ELR (cell line): ENCODE data around the gene FGF18.
"Not testable (repeated sequence)": the region's sequence is repeated elsewhere in the genome, so short reads cannot be mapped to it uniquely, and the experiment has no call there.

Experiments
- DNase-seq: peaks from one replicate; pipeline ENCODE4 v3.0.0-alpha.2; 2015; ENCODE audit warnings: low read depth

Gene FGF18

GRCh38 chr5:171497494-171497893 is 78.0 kb downstream of the FGF18 start:
- not testable (repeated sequence) for DNase-seq

DNA sequence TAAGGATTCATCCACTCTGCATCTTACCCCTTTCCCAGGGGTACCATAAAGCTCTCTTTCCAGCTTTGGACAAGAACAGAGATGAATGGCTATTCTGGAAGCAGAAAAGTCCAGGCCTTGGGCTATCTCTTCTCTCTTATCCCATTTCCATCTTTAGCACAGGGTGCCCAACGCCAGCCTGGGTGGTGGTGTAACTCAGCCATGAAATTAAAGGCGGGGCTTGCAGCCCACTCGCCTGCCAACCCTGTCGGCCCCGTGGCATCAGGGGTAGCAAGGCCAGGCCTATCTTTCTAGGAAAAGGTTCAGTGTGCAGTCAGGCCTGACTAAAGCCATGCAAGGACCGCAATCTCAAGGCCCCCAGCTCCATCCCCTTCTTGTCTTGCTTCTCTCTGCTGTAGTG is 78.7 kb downstream of the FGF18 start:
- no peak for DNase-seq

DNA sequence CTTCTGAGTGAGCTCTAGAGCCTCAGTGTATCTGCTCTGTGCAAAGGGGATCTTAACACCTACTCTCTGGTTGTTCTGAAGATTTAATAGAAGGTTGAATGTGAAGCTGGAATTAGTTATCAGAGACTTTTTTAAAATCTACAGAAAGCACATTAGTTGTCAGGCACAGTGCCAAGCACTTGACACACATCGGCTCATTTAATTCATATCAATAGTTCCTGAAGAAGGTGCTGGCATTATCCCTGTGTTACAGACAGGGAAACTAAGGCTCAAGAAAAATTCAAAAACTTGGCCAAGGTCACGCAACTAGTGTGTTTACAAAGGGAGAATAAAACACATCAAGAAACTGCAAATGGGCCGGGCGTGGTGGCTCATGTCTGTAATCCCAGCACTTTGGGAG is 80.2 kb downstream of the FGF18 start:
- no peak for DNase-seq

- DNase-seq, result no peak
Observed at GRCh38 chr5:171505473-171506043, 86.1 kb downstream of the FGF18 start.

DNA sequence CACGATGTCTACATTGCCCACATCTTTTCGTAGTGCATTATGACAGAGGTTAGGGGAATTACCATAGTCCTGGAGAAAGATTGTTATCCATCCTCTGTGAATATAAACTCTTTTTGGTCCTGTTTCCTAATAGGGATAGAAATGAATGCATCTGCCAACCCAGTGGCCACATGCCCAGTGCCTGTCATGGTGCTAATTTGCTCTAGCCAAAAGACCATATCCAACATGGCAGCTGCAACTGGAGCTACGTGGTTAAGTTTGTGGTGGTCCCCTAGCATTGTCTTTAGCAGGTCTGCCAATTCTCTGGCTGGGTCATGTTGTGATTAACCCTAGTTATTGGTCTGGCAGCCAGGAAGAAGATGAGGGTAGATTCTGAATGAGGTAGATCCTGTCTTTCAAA is 87.5 kb downstream of the FGF18 start:
- no peak for DNase-seq
